ENCODE results near the gene GTF2A1.

The GTF2A1 gene

DNA sequence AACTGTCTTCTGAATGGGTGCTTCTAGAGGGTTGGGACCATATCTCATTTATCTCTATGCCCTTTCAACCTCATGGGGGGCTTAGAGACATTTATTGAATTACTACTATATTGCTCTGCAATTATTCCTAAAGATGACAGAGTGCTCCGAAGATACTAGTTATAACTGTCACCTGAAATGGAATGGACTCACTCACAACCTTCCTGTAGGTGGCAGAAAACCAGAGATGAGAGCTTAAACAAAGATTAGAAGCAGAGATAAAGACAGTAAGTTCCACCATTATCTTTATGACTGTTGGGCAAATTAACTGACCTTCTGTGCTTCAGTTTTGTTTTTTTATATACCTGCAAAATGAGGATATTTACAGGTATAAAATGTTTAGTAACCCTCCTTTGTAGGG is 31.5 kb upstream of the GTF2A1 start:
- Histone ChIP-seq H3K27ac (ENCODE audit: low read length) (no peak overlapping the region), H2AFZ (ENCODE audit: low read length) (no peak overlapping the region), H3F3A (ENCODE audit: insufficient read depth, low read length) (no peaks in the 10 kb centered on the region)

GRCh38 chr14:81247271-81247766 is 26.6 kb upstream of the GTF2A1 start:
- Histone ChIP-seq H3K4me2 (ENCODE audit: low read depth, low read length) (no peak overlapping the region), H3K9me2 (replicated peaks; ENCODE audit: insufficient read depth, low read length) (no peaks in the 10 kb centered on the region), H3K4me3 (ENCODE audit: low read length) (no peak overlapping the region), H3F3A (ENCODE audit: insufficient read depth, low read length) (no peaks in the 10 kb centered on the region), H3K27me3 (replicated peaks; ENCODE audit: insufficient read depth, low read length) (no peaks in the 10 kb centered on the region), H3K79me2 (ENCODE audit: low read length) (no peaks in the 10 kb centered on the region), H4K20me1 (ENCODE audit: insufficient read depth, low read length) (no peaks in the 10 kb centered on the region), H2AFZ (ENCODE audit: low read length) (no peak overlapping the region), H3K4me1 (ENCODE audit: low read length) (no peaks in the 10 kb centered on the region), H3K27ac (ENCODE audit: low read length) (no peak overlapping the region), H3K36me3 (replicated peaks; ENCODE audit: insufficient read depth, low read length) (no peaks in the 10 kb centered on the region), H3K9ac (ENCODE audit: low read length) (no peak overlapping the region), H3K9me3 (replicated peaks; ENCODE audit: insufficient read depth, low read length) (no peaks in the 10 kb centered on the region)
- DNase-seq = no peak
- TF ChIP-seq EZH2phosphoT487 (IDR thresholded peaks at IDR 0.05; ENCODE audit: low read length) = no peak
- TF ChIP-seq EZH2 (optimal IDR thresholded peaks at IDR 0.05; ENCODE audit: low read depth, low read length) = no peak
- TF ChIP-seq CTCF (IDR thresholded peaks at IDR 0.05; ENCODE audit: low read length) = no peak

More for the DNA sequence above, 31.5 kb upstream of the GTF2A1 start:
- Histone ChIP-seq H3K4me3 (ENCODE audit: low read length) (no peak overlapping the region), H3K4me2 (ENCODE audit: low read depth, low read length) (no peak overlapping the region), H3K27me3 (replicated peaks; ENCODE audit: insufficient read depth, low read length) (no peaks in the 10 kb centered on the region), H3K9ac (ENCODE audit: low read length) (no peak overlapping the region), H3K79me2 (ENCODE audit: low read length) (no peaks in the 10 kb centered on the region), H3K36me3 (replicated peaks; ENCODE audit: insufficient read depth, low read length) (no peaks in the 10 kb centered on the region), H3K9me2 (replicated peaks; ENCODE audit: insufficient read depth, low read length) (no peaks in the 10 kb centered on the region), H3K4me1 (ENCODE audit: low read length) (no peaks in the 10 kb centered on the region), H4K20me1 (ENCODE audit: insufficient read depth, low read length) (no peaks in the 10 kb centered on the region), H3K9me3 (replicated peaks; ENCODE audit: insufficient read depth, low read length) (no peaks in the 10 kb centered on the region)
- TF ChIP-seq EZH2phosphoT487 (IDR thresholded peaks at IDR 0.05; ENCODE audit: low read length) (no peak), EZH2 (optimal IDR thresholded peaks at IDR 0.05; ENCODE audit: low read depth, low read length) (no peak), CTCF (IDR thresholded peaks at IDR 0.05; ENCODE audit: low read length) (no peak)
- DNase-seq = no peak

DNA sequence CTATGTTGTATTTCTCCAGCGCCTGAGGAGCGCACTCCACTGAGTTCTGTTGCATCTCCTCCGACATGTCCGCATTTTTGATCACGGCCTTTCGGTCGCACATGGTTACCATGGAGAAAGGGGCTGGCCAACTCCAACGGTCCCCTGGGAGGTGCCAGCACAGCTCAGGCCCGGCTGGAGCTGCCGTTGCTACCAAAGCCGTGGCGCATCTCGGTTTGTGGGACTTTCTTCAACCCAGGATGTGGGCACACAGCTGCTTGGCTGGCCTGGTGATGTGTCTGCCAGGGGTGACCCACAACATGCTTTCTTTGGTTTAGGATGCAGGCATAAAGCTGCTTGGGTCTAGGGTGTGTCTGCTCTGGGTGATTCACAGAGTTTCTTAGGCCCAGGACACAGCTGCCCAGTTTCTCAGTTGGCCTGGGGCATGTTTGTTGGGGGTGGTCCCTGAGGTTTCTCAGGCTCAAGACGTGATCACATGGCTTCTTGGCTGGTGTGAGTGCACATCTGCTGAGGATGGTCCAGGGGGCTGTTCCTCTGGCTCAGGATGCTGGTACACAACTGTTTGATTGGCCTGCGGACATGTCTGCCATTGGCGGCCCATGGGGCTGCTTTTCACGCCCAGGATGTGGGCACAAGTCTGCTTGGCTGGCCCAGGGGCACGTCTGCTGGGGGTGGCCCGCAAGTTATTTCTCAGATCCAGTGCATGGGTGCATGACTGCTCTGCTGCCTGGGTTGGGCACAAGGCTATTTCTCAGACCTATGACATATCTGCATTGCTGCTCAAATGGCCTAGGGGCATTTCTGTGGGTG is 25.9 kb upstream of the GTF2A1 start:
- H3K79me2 ChIP-seq (ENCODE audit: low read length) = no peaks in the 10 kb centered on the region
- H3K4me1 ChIP-seq (ENCODE audit: low read length) = no peaks in the 10 kb centered on the region
- no peaks in the 10 kb centered on the region for H3K36me3 ChIP-seq (replicated peaks; ENCODE audit: insufficient read depth, low read length)
- H3K27ac ChIP-seq (ENCODE audit: low read length) = no peak overlapping the region
- no peaks in the 10 kb centered on the region for H3K9me3 ChIP-seq (replicated peaks; ENCODE audit: insufficient read depth, low read length)
- no peak for TF ChIP-seq CTCF (IDR thresholded peaks at IDR 0.05; ENCODE audit: low read length)
- TF ChIP-seq EZH2phosphoT487 (IDR thresholded peaks at IDR 0.05; ENCODE audit: low read length) = no peak
- no peak for TF ChIP-seq EZH2 (optimal IDR thresholded peaks at IDR 0.05; ENCODE audit: low read depth, low read length)
- no peak for DNase-seq
- H4K20me1 ChIP-seq (ENCODE audit: insufficient read depth, low read length) = no peaks in the 10 kb centered on the region
- H3K4me2 ChIP-seq (ENCODE audit: low read depth, low read length) = no peak overlapping the region
- H3K27me3 ChIP-seq (replicated peaks; ENCODE audit: insufficient read depth, low read length) = no peaks in the 10 kb centered on the region
- H3F3A ChIP-seq (ENCODE audit: insufficient read depth, low read length) = no peaks in the 10 kb centered on the region
- H3K9ac ChIP-seq (ENCODE audit: low read length) = no peak overlapping the region
- no peaks in the 10 kb centered on the region for H3K9me2 ChIP-seq (replicated peaks; ENCODE audit: insufficient read depth, low read length)
- no peak overlapping the region for H3K4me3 ChIP-seq (ENCODE audit: low read length)
- no peak overlapping the region for H2AFZ ChIP-seq (ENCODE audit: low read length)

All from MM.1S (cell line).